Neural cell (in vitro differentiated cells): ENCODE measurements around the gene PVALEF. TPM values are rescaled to one million over a fixed set of nuclear protein-coding genes. Genes with fewer than 3 reads are reported as not detected.

ENCODE experiments used
- H2AFZ ChIP-seq: fragments of 200-600, 300-800 bp; sonication (generic), shearing (Covaris generic); 2 replicates; pipeline ENCODE4 v1.6.0; 2014; ENCODE audit warnings: low read depth, mild to moderate bottlenecking, antibody characterized with exemption, low read length, moderate library complexity
- H3F3A ChIP-seq: fragments of 200-600 bp; shearing (Covaris generic); 2 replicates; pipeline ENCODE4 v1.6.1; 2016; ENCODE audit warnings: mild to moderate bottlenecking, moderate library complexity, mixed read lengths, antibody characterized with exemption, low read length; ENCODE audit not compliant: insufficient read depth, poor library complexity, severe bottlenecking
- H3K27ac ChIP-seq: fragments of 200-600, 300-800 bp; sonication (generic), shearing (Covaris generic); 2 replicates; pipeline ENCODE4 v1.5.1; 2014; ENCODE audit warnings: mild to moderate bottlenecking, low read length, moderate library complexity
- H3K27me3 ChIP-seq: fragments of 300-800, 200-600 bp; sonication (generic), shearing (Covaris generic); 2 replicates; pipeline ENCODE4 v1.6.0; 2014; ENCODE audit warnings: mild to moderate bottlenecking, low read depth, low read length, moderate library complexity; ENCODE audit not compliant: insufficient read depth
- H3K36me3 ChIP-seq: fragments of 300-800, 200-600 bp; sonication (generic), shearing (Covaris generic); 2 replicates; pipeline ENCODE4 v1.5.1; 2014; ENCODE audit warnings: mild to moderate bottlenecking, antibody characterized with exemption, low read length, moderate library complexity; ENCODE audit not compliant: insufficient read depth
- H3K4me2 ChIP-seq: fragments of 300-800, 200-600 bp; sonication (generic), shearing (Covaris generic); 2 replicates; pipeline ENCODE4 v1.6.0; 2014; ENCODE audit warnings: mild to moderate bottlenecking, low read length
- H3K4me3 ChIP-seq: fragments of 300-800, 200-600 bp; sonication (generic), shearing (Covaris generic); 2 replicates; pipeline ENCODE4 v1.5.1; 2014; ENCODE audit warnings: mild to moderate bottlenecking, low read length, moderate library complexity
- H3K79me2 ChIP-seq: fragments of 200-600 bp; shearing (Covaris generic); replicated peaks from 2 replicates; pipeline ENCODE4 v1.6.0; 2014; ENCODE audit warnings: mild to moderate bottlenecking, low read length, moderate library complexity; ENCODE audit not compliant: insufficient read depth
- H3K9ac ChIP-seq: fragments of 300-800, 200-600 bp; sonication (generic), shearing (Covaris generic); 2 replicates; pipeline ENCODE4 v1.6.1; 2016; ENCODE audit warnings: mild to moderate bottlenecking, low read length, mixed read lengths
- H3K9me2 ChIP-seq: fragments of 200-600 bp; shearing (Covaris generic); 2 replicates; pipeline ENCODE4 v1.6.1; 2016; ENCODE audit warnings: mild to moderate bottlenecking, low read length, mixed read lengths; ENCODE audit not compliant: insufficient read depth
- H3K9me3 ChIP-seq: fragments of 200-600, 300-800 bp; sonication (generic), shearing (Covaris generic); 2 replicates; pipeline ENCODE4 v1.6.1; 2016; ENCODE audit warnings: mild to moderate bottlenecking, mixed run types, low read length, moderate library complexity, mixed read lengths
- H4K20me1 ChIP-seq: fragments of 200-600 bp; shearing (Covaris generic); 2 replicates; pipeline ENCODE4 v1.6.1; 2016; ENCODE audit warnings: mild to moderate bottlenecking, mixed run types; ENCODE audit not compliant: insufficient read depth
- CTCF ChIP-seq: fragments of 450-650 bp; IDR thresholded peaks from 2 replicates; pipeline ENCODE4 v1.5.1; 2014; ENCODE audit warnings: antibody characterized with exemption, mild to moderate bottlenecking, moderate library complexity; ENCODE audit not compliant: poor library complexity, severe bottlenecking
- EP300 ChIP-seq: fragments of 450-650 bp; conservative IDR thresholded peaks from 2 replicates; pipeline ENCODE4 v1.6.1; 2014; ENCODE audit warnings: antibody characterized with exemption, mild to moderate bottlenecking, moderate library complexity; ENCODE audit not compliant: poor library complexity, severe bottlenecking
- EZH2 ChIP-seq: fragments of 200-600, 300-800 bp; shearing (Covaris generic), sonication (generic); IDR thresholded peaks from 2 replicates; pipeline ENCODE4 v1.6.1; 2014; ENCODE audit warnings: antibody characterized with exemption, low read length, borderline replicate concordance, mild to moderate bottlenecking; ENCODE audit not compliant: insufficient read depth, poor library complexity, severe bottlenecking
- MXI1 ChIP-seq: fragments of 450-650 bp; conservative IDR thresholded peaks from 2 replicates; pipeline ENCODE4 v1.6.1; 2014; ENCODE audit warnings: antibody characterized with exemption, mild to moderate bottlenecking; ENCODE audit not compliant: poor library complexity, severe bottlenecking
- POLR2AphosphoS5 ChIP-seq: IDR thresholded peaks from 2 replicates; pipeline ENCODE4 v1.6.1; 2012
- RAD21 ChIP-seq: fragments of 450-650 bp; conservative IDR thresholded peaks from 2 replicates; pipeline ENCODE4 v1.6.1; 2014; ENCODE audit warnings: antibody characterized with exemption, mild to moderate bottlenecking, moderate library complexity
- REST ChIP-seq: IDR thresholded peaks from 2 replicates; pipeline ENCODE4 v1.6.1; 2012; ENCODE audit warnings: borderline replicate concordance
- SMC3 ChIP-seq: fragments of 450-650 bp; conservative IDR thresholded peaks from 2 replicates; pipeline ENCODE4 v1.6.1; 2014; ENCODE audit warnings: antibody characterized with exemption, mild to moderate bottlenecking, moderate library complexity; ENCODE audit not compliant: poor library complexity
- TAF1 ChIP-seq: IDR thresholded peaks from 2 replicates; pipeline ENCODE4 v1.6.1; 2012; ENCODE audit warnings: low read depth
- polyA plus RNA-seq: library from polyadenylated mRNA; depleted of rRNA; stranded (reverse); fragments of >200 nt; gene quantifications from 2 replicates; pipeline ENCODE4 v1.2.3, GENCODE V29; 2014

Gene PVALEF
- polyA plus RNA-seq, 1 donor from 2014 or later = not detected

- Histone ChIP-seq H2AFZ (peak within 1 kb of the TSS; percentile 40), H3K9ac (peak within 1 kb of the TSS; percentile 78), H3K9me3 (no peaks in the 10 kb centered on the region), H3K4me3 (peak within 1 kb of the TSS; percentile 80), H3F3A (no peaks in the 10 kb centered on the region), H3K4me2 (peak within 1 kb of the TSS; percentile 70), H3K27me3 (no peaks in the 10 kb centered on the region), H4K20me1 (no peaks in the 10 kb centered on the region), H3K79me2 (no peaks in the 10 kb centered on the region), H3K27ac (peak within 1 kb of the TSS; percentile 44), H3K9me2 (no peaks in the 10 kb centered on the region), H3K36me3 (no peaks in the 10 kb centered on the region)
- no peak for TF ChIP-seq SMC3
These were observed 756 bp downstream of the PVALEF start, which contains the start of gene AATK for GRCh38 chr17:81166033-81166492. Gene AATK, minus strand, starts transcription at chr17:81166221. Its CDS starts 229 bp downstream, at chr17:81165992.

GRCh38 chr17:81167194-81167524 lies 1.9 kb downstream of the PVALEF start:
- no peak overlapping the region for H3K27ac ChIP-seq
- no peaks in the 10 kb centered on the region for H3K36me3 ChIP-seq
- no peaks in the 10 kb centered on the region for H3K9me3 ChIP-seq
- H3K9me2 ChIP-seq = no peaks in the 10 kb centered on the region
- H4K20me1 ChIP-seq = no peaks in the 10 kb centered on the region
- H3K9ac ChIP-seq = no peak overlapping the region
- no peaks in the 10 kb centered on the region for H3F3A ChIP-seq
- H3K4me2 ChIP-seq = no peak overlapping the region
- no peaks in the 10 kb centered on the region for H3K79me2 ChIP-seq
- TF ChIP-seq MXI1 (no peak), POLR2AphosphoS5 (no peak), REST (no peak), TAF1 (no peak), CTCF (no peak), SMC3 (no peak), EP300 (no peak), EZH2 (no peak), RAD21 (no peak)
- H2AFZ ChIP-seq = no peak overlapping the region
- no peaks in the 10 kb centered on the region for H3K27me3 ChIP-seq
- peak overlapping the region; percentile 68 for H3K4me3 ChIP-seq

- no peaks in the 10 kb centered on the region for H3F3A ChIP-seq
- no peak overlapping the region for H3K9ac ChIP-seq
- H2AFZ ChIP-seq = no peak overlapping the region
- no peak overlapping the region for H3K4me3 ChIP-seq
- no peaks in the 10 kb centered on the region for H3K79me2 ChIP-seq
- H4K20me1 ChIP-seq = no peaks in the 10 kb centered on the region
- H3K4me2 ChIP-seq = no peak overlapping the region
- H3K27ac ChIP-seq = no peak overlapping the region
- no peaks in the 10 kb centered on the region for H3K27me3 ChIP-seq
- TF ChIP-seq EP300 (no peak), MXI1 (no peak), RAD21 (no peak), CTCF (no peak), EZH2 (no peak), REST (no peak), TAF1 (no peak), POLR2AphosphoS5 (no peak), SMC3 (no peak)
- no peaks in the 10 kb centered on the region for H3K9me3 ChIP-seq
- H3K36me3 ChIP-seq = no peaks in the 10 kb centered on the region
- H3K9me2 ChIP-seq = no peaks in the 10 kb centered on the region
These were observed 2.3 kb downstream of the PVALEF start for GRCh38 chr17:81167638-81168037.
